ENCODE measurements around the gene CPEB4. TPM values are rescaled to one million over a fixed set of nuclear protein-coding genes. Genes with fewer than 3 reads are reported as not detected.

Gene CPEB4
- total and polyA plus RNA-seq, 2 of the 4 experiments (the other 2 are of a cell fraction): 7.8 to 22.6 TPM

- Histone ChIP-seq H3K23ac (ENCODE audit: low read depth, low read length) (no peak overlapping the region), H3K4me2 (ENCODE audit: low read depth, low read length) (no peak overlapping the region), H3K9me1 (ENCODE audit: insufficient read depth, low read length) (no peaks in the 10 kb centered on the region), H3K18ac (ENCODE audit: low read depth, low read length) (no peak overlapping the region), H4K8ac (ENCODE audit: low read depth in 2 of 2, low read length in 2 of 2) (no peak overlapping the region), H2AK9ac (replicated peaks; ENCODE audit: low read depth, low read length, poor library complexity) (no peak overlapping the region), H3K4ac (ENCODE audit: low read depth, low read length) (no peak overlapping the region), H3K14ac (replicated peaks; ENCODE audit: low read depth, low read length) (no peak overlapping the region), H2AFZ (replicated peaks; ENCODE audit: low read length, poor library complexity) (no peak overlapping the region), H3K36me3 (ENCODE audit: control insufficient read depth, insufficient read depth, low read length) (no peaks in the 10 kb centered on the region), H4K20me1 (ENCODE audit: insufficient read depth, low read length) (no peaks in the 10 kb centered on the region), H2BK5ac (ENCODE audit: low read depth, low read length, poor library complexity, severe bottlenecking) (no peak overlapping the region), H2AK5ac (ENCODE audit: low read depth, low read length) (no peak overlapping the region), H3K27me3 (ENCODE audit: control insufficient read depth, insufficient read depth, low read length) (no peaks in the 10 kb centered on the region; the same call in 1 of the 2 replicates), H3K9ac (ENCODE audit: low read depth, low read length) (no peak overlapping the region), H3K9me3 (ENCODE audit: control insufficient read depth, insufficient read depth, low read length) (no peaks in the 10 kb centered on the region), H3K79me1 (ENCODE audit: low read depth in 1 of 2, low read length in 2 of 2) (no peaks in the 10 kb centered on the region), H2BK120ac (ENCODE audit: low read depth, low read length) (no peak overlapping the region), H4K91ac (ENCODE audit: insufficient read depth, low read depth, low read length) (no peak overlapping the region), H3K4me3 (ENCODE audit: insufficient read depth, low read depth, low read length) (no peak overlapping the region), H2BK20ac (ENCODE audit: low read depth, low read length) (no peak overlapping the region), H3K56ac (ENCODE audit: extremely low read depth, insufficient read depth, low read length) (no peak overlapping the region), H2BK15ac (ENCODE audit: low read depth, low read length) (no peak overlapping the region), H3K4me1 (ENCODE audit: control insufficient read depth, insufficient read depth, low read length) (no peaks in the 10 kb centered on the region), H4K5ac (ENCODE audit: low read depth, low read length) (no peak overlapping the region), H3K27ac (ENCODE audit: insufficient read depth, low read length) (no peak overlapping the region)
- CTCF ChIA-PET: no interaction called here
- intact Hi-C loops (cut with micrococcal nuclease) (no loop called here), dilution Hi-C loops (cut with HindIII; ENCODE audit: low sequenced_read_pairs, unreplicated experiment) (no loop called here), in situ Hi-C loops (cut with MboI; ENCODE audit: low sequenced_read_pairs) (no loop called here)
- POLR2A ChIA-PET (ENCODE audit: unreplicated experiment): no interaction called here
- DNase-seq (no peak), ATAC-seq (ENCODE audit: low read depth) (no peak)
- no peak for TF ChIP-seq RAD21 (IDR thresholded peaks at IDR 0.05; ENCODE audit: low read length)
- no peak for TF ChIP-seq FOS (IDR thresholded peaks at IDR 0.05; ENCODE audit: low read depth, low read length)
- no peak for TF ChIP-seq RFX5 (IDR thresholded peaks at IDR 0.05; ENCODE audit: low read depth, low read length)
- no TSS peak for BruUV-seq (replicated peaks)
- 39% methylated on average over 2 of the region's 4 CpGs; no CpG with 5 or more reads in 1 of the 2 experiments for WGBS, 2 experiments (ENCODE audit: extremely low coverage in 2 of 2, insufficient read length in 1 of 2)
Measured at GRCh38 chr5:173997331-173997730, 109.2 kb downstream of the CPEB4 start.

Measured in IMR-90 (cell line).